Spleen (tissue), 11 donors: ENCODE results near the gene NDE1. TPM values are rescaled to one million over a fixed set of nuclear protein-coding genes. Genes with fewer than 3 reads are reported as not detected.

ENCODE experiments used
- DNase-seq: peaks from one replicate; pipeline ENCODE4 v3.0.0-alpha.2; 2020
- H3K27ac ChIP-seq, 8 donors: fragments of 200-600 bp; sonication (generic) in 7 of 8; 1 replicate in 4 of 8; 2 replicates in 4 of 8; pipeline versions ENCODE4 v1.5.0 to v1.8.0; 2016 to 2021; ENCODE audit warnings: inconsistent platforms in 4 of 8, mild to moderate bottlenecking in 4 of 8, moderate library complexity in 1 of 8
- H3K27me3 ChIP-seq, 7 donors: fragments of 200-600 bp; sonication (generic) in 6 of 7; replicated peaks in 1 of 7; 1 replicate in 4 of 7; 2 replicates in 3 of 7; pipeline versions ENCODE4 v1.5.0 to v1.8.0; 2016 to 2021; ENCODE audit warnings: inconsistent platforms in 3 of 7, mild to moderate bottlenecking in 1 of 7
- H3K36me3 ChIP-seq, 6 donors: fragments of 200-600 bp; sonication (generic) in 5 of 6; 1 replicate in 4 of 6; 2 replicates in 2 of 6; pipeline versions ENCODE4 v1.5.0 to v1.8.0; 2016 to 2021; ENCODE audit warnings: inconsistent platforms in 2 of 6
- H3K4me1 ChIP-seq, 6 donors: fragments of 200-600 bp; sonication (generic) in 5 of 6; 1 replicate in 3 of 6; 2 replicates in 3 of 6; pipeline versions ENCODE4 v1.5.0 to v1.8.0; 2016 to 2021; ENCODE audit warnings: inconsistent platforms in 3 of 6
- H3K4me3 ChIP-seq, 8 donors: fragments of 200-600 bp; sonication (generic) in 7 of 8; 1 replicate in 4 of 8; 2 replicates in 4 of 8; pipeline versions ENCODE4 v1.5.0 to v1.8.0; 2016 to 2021; ENCODE audit warnings: inconsistent platforms in 4 of 8, mild to moderate bottlenecking in 4 of 8, moderate library complexity in 2 of 8
- H3K9me3 ChIP-seq, 8 donors: fragments of 200-600 bp; sonication (generic) in 7 of 8; 1 replicate in 4 of 8; 2 replicates in 4 of 8; pipeline versions ENCODE4 v1.5.0 to v1.8.0; 2016 to 2021; ENCODE audit warnings: inconsistent platforms in 4 of 8
- POLR2A ChIP-seq, 3 donors: fragments of 450-650 bp; IDR thresholded peaks; one replicate each; pipeline ENCODE4 v1.5.1; 2017; ENCODE audit warnings: antibody characterized with exemption in 3 of 3, mild to moderate bottlenecking in 1 of 3
- POLR2AphosphoS5 ChIP-seq, 3 donors: sonication (generic); formaldehyde crosslinking; IDR thresholded peaks; one replicate each; pipeline ENCODE4 v1.5.1; 2017; ENCODE audit warnings: antibody characterized with exemption in 3 of 3
- WGBS, 5 donors: extraction: QIAGEN DNeasy Blood & Tissue Kit in 3 of 5; methylation state at CpG; one replicate each; pipeline versions ENCODE4 v1.1.5 to v1.1.7; 2013 to 2018; 5-methylcytosine and 5-hydroxymethylcytosine counted together
- intact Hi-C: fragments of 100-400 bp; cut with DNase I; formaldehyde crosslinking; loops from one replicate; pipeline ENCODE4 v1.15.0; 2023; ENCODE audit warnings: low total_unique reads
- polyA plus RNA-seq, 3 donors: library from polyadenylated mRNA; stranded (reverse); fragments of 200-250 nt; gene quantifications; one replicate each; pipeline ENCODE4 v1.2.1, GENCODE V29; 2013
- total RNA-seq, 7 donors: library from RNA; depleted of rRNA in 3 of 7; stranded (reverse); fragments of >200 nt in 3 of 7; fragmentation: NEBNext Ultra II Directional in 4 of 7; extraction: Animal tissue kit (Norgen Biotek cat#: 25700) in 4 of 7; gene quantifications; one replicate each; pipeline versions ENCODE4 v1.1.0 to v1.2.1, GENCODE V29; 2016 to 2021
- TF ChIP-seq, protein P1 (sequence below), 11 experiments: fragments of 200-600 bp in 7 of 11; fragments of 450-650 bp in 4 of 11; sonication (generic) in 4 of 11; IDR thresholded peaks in 8 of 11; conservative IDR thresholded peaks in 3 of 11; 1 replicate in 7 of 11; 2 replicates in 4 of 11; pipeline versions ENCODE4 v1.4.0 to v1.8.0; 2016 to 2021; ENCODE audit warnings: antibody characterized with exemption in 11 of 11, inconsistent platforms in 4 of 11, mild to moderate bottlenecking in 1 of 11
- donor health status: healthy with polysubstance abuse.
- donor health status: DM: no; HTN: no; CAD: no; lungs with moderate emphysema.
- donor health status: DM: no; HTN: no; CAD: no.
- donor health status: Bipolar disorder and iron deficiency.
- donor health status: healthy.
- donor health status: DM: no; HTN: no; CAD: no.
- donor health status: DM: yes; HTN: yes; CAD: no.

Gene NDE1
- total and polyA plus RNA-seq, 10 donors, result 8.7 to 69.6 (median 57.5) TPM

DNA sequence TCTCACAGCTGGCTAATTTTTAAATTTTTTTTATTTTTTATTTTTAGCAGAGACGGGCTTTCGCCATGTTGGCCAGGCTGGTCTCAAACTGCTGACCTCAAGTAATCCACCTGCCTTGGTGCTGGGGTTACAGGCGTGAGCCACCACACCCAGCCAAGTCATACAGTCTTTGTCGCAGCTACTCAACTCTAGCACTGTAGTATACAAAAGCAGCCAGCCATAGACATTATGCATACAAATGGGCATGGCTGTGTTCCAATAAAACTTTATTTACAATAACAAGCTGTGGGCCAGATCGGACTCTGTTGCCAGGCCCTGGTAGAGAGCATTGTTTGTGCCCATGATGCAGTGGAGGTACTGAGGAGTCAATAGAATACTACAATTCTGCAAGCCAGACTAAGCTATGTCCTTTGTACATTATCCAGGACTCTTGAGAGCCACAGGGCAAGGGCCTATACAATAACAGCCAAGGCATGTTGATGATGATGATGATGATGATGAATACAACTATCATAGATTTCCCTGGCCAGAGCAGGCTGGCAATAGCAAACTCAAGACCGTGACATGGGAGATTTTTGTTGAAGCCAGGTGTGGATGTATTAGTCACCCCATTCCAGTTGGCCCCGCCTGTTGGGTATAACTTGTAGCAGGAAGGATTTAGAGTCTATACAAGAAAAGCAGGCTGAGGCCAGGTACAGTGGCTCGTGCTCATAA lies 104.9 kb downstream of the NDE1 start:
- WGBS, 5 donors, result 91 to 94% (median 93%) methylated on average over 8 of the region's 8 CpGs
- Histone ChIP-seq H3K9me3 (peaks cover 0 to 4% (median 0%) of the 10 kb centered on the region in 8 donors), H3K27ac (no peak overlapping the region), H3K4me3 (no peak overlapping the region), H3K27me3 (peaks cover 0 to 23% (median 0%) of the 10 kb centered on the region in 7 donors), H3K36me3 (peaks cover 0 to 76% (median 0%) of the 10 kb centered on the region in 6 donors), H3K4me1 (no peaks in the 10 kb centered on the region)
- TF ChIP-seq POLR2A (IDR thresholded peaks at IDR 0.05) (no peak), POLR2AphosphoS5 (IDR thresholded peaks at IDR 0.05) (no peak)
- TF ChIP-seq, protein P1, sequence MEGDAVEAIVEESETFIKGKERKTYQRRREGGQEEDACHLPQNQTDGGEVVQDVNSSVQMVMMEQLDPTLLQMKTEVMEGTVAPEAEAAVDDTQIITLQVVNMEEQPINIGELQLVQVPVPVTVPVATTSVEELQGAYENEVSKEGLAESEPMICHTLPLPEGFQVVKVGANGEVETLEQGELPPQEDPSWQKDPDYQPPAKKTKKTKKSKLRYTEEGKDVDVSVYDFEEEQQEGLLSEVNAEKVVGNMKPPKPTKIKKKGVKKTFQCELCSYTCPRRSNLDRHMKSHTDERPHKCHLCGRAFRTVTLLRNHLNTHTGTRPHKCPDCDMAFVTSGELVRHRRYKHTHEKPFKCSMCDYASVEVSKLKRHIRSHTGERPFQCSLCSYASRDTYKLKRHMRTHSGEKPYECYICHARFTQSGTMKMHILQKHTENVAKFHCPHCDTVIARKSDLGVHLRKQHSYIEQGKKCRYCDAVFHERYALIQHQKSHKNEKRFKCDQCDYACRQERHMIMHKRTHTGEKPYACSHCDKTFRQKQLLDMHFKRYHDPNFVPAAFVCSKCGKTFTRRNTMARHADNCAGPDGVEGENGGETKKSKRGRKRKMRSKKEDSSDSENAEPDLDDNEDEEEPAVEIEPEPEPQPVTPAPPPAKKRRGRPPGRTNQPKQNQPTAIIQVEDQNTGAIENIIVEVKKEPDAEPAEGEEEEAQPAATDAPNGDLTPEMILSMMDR (IDR thresholded peaks at IDR 0.05 in 8 of 11, conservative IDR thresholded peaks at IDR 0.05 in 3 of 11), result no peak
- intact Hi-C loops, result no loop called here
- DNase-seq, result no peak

DNA sequence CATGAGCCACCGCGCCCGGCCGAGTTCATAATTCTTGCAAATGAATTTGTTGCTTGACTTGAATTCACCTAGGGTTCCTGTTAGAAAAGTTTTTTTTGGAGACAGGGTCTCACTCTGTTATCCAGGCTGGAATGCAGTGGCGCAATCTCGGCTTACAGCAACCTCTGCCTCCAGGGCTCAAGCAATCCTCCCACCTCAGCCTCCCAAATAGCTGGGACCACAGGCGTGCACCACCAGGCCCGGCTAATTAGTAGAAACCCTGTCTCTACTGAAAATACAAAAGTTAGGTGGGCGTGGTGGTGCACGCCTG lies 107.0 kb downstream of the NDE1 start:
- TF ChIP-seq, protein P1 (IDR thresholded peaks at IDR 0.05 in 8 of 11, conservative IDR thresholded peaks at IDR 0.05 in 3 of 11), result no peak
- TF ChIP-seq POLR2AphosphoS5 (IDR thresholded peaks at IDR 0.05), result no peak
- no peak overlapping the region for H3K27ac ChIP-seq
- H3K4me1 ChIP-seq, result no peaks in the 10 kb centered on the region
- peaks cover 0 to 4% (median 0%) of the 10 kb centered on the region in 8 donors for H3K9me3 ChIP-seq
- intact Hi-C loops, result no loop called here
- WGBS, 5 donors, result 77 to 98% (median 86%) methylated on average over 6 to 10 of the region's 10 CpGs
- peaks cover 0 to 73% (median 0%) of the 10 kb centered on the region in 6 donors for H3K36me3 ChIP-seq
- DNase-seq, result no peak
- peaks cover 0 to 27% (median 0%) of the 10 kb centered on the region in 7 donors for H3K27me3 ChIP-seq
- H3K4me3 ChIP-seq, result no peak overlapping the region

DNA sequence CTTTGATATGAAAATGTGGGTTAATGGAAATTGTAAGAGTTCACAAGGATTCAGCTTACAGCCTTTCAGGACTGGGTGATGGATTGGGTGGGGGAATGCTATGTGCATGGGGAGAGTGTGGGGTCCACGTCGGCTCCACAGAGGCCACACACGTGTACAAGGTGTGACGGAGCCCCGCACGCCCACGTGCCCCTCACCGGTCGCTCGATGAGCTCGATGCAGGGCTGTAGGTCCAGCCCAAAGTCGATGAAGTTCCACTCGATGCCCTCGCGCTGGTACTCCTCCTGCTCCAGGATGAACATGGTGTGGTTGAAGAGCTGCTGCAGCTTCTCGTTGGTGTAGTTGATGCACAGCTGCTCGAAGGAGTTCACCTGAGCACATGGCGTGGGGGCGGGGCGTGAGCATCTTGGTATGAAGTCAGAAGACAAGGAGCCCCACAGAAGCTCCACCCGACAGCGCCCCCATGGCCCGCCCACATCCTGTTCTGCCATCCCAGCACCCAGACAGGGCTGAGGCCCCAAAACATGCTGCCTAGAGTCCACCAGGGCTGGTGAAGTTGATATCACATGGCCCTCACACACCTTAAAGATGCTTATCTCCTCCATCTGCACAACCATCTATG lies 107.7 kb downstream of the NDE1 start:
- Histone ChIP-seq H3K9me3 (peaks cover 0 to 4% (median 0%) of the 10 kb centered on the region in 8 donors), H3K4me1 (no peaks in the 10 kb centered on the region), H3K27ac (no peak overlapping the region), H3K4me3 (no peak overlapping the region), H3K36me3 (peaks cover 0 to 71% (median 0%) of the 10 kb centered on the region in 6 donors), H3K27me3 (peaks cover 0 to 29% (median 0%) of the 10 kb centered on the region in 7 donors)
- 86 to 90% (median 88%) methylated on average over 20 to 23 of the region's 23 CpGs for WGBS, 5 donors
- intact Hi-C loops, result no loop called here
- TF ChIP-seq, protein P1 (IDR thresholded peaks at IDR 0.05 in 8 of 11, conservative IDR thresholded peaks at IDR 0.05 in 3 of 11), result no peak
- peak in 1 of 3 donors; percentile 33 for TF ChIP-seq POLR2AphosphoS5 (IDR thresholded peaks at IDR 0.05)
- DNase-seq, result no peak

DNA sequence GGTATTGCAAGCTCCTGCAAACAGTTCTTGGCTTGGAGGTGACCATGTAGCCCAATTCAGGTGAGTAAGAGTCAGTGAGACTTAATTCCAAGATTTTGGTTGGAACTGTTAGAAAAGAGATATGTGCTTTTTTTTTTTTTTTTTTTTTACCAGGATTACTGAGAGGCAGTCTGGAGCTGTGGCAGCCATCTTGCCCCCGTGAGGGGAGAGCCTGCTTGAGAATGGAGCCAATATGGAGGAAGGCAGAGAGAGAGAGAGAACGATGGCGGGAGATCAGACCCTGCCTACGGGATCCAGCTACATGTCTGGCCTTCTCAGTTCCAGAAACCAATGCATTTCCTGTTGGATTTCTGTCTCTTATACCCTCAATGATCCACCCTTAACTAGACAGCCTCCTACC lies 109.0 kb downstream of the NDE1 start:
- Histone ChIP-seq H3K4me1 (no peaks in the 10 kb centered on the region), H3K4me3 (no peak overlapping the region), H3K9me3 (peaks cover 0 to 4% (median 0%) of the 10 kb centered on the region in 8 donors), H3K36me3 (peaks cover 0 to 60% (median 0%) of the 10 kb centered on the region in 6 donors), H3K27ac (no peak overlapping the region), H3K27me3 (peaks cover 0 to 34% (median 0%) of the 10 kb centered on the region in 7 donors)
- 90 to 94% (median 93%) methylated on average over 4 of the region's 4 CpGs for WGBS, 5 donors
- no peak for DNase-seq
- TF ChIP-seq, protein P1 (IDR thresholded peaks at IDR 0.05 in 8 of 11, conservative IDR thresholded peaks at IDR 0.05 in 3 of 11), result no peak
- TF ChIP-seq POLR2A (IDR thresholded peaks at IDR 0.05) (no peak), POLR2AphosphoS5 (IDR thresholded peaks at IDR 0.05) (no peak)
- intact Hi-C loops, result no loop called here
